CD14-positive monocyte (primary cell): ENCODE data around the gene DRAM2. TPM values are rescaled to one million over a fixed set of nuclear protein-coding genes. Genes with fewer than 3 reads are reported as not detected.

Experiments
- DNase-seq, 3 donors: peaks; one replicate each; pipeline ENCODE4 v3.0.0-alpha.2; 2011 to 2022
- H2AFZ ChIP-seq: 2 replicates; pipeline ENCODE4 v1.6.0; 2012; ENCODE audit warnings: mild to moderate bottlenecking, low read depth, low read length, inconsistent platforms; ENCODE audit not compliant: insufficient read depth, poor library complexity, severe bottlenecking
- H3K27ac ChIP-seq, 2 donors: 1 replicate in 1 of 2; 2 replicates in 1 of 2; pipeline ENCODE4 v1.5.1; 2012 to 2013; ENCODE audit warnings: low read length in 2 of 2, control low read depth in 1 of 2, inconsistent platforms in 1 of 2, low read depth in 1 of 2, mild to moderate bottlenecking in 1 of 2
- H3K27me3 ChIP-seq, 2 donors: one replicate each; pipeline versions ENCODE4 v1.6.0 to v1.6.1; 2011 to 2013; ENCODE audit warnings: low read length in 2 of 2; ENCODE audit not compliant: control insufficient read depth in 2 of 2, insufficient read depth in 2 of 2
- H3K36me3 ChIP-seq, 2 donors: replicated peaks in 1 of 2; 1 replicate in 1 of 2; 2 replicates in 1 of 2; pipeline versions ENCODE4 v1.5.1 to v1.6.1; 2012 to 2013; ENCODE audit warnings: low read length in 2 of 2, control low read depth in 1 of 2, inconsistent platforms in 1 of 2, mild to moderate bottlenecking in 1 of 2; ENCODE audit not compliant: insufficient read depth in 2 of 2, control insufficient read depth in 1 of 2
- H3K4me1 ChIP-seq, 2 donors: 1 replicate in 1 of 2; 2 replicates in 1 of 2; pipeline versions ENCODE4 v1.5.1 to v1.6.1; 2012 to 2013; ENCODE audit warnings: low read length in 2 of 2, control low read depth in 1 of 2, inconsistent platforms in 1 of 2, mild to moderate bottlenecking in 1 of 2, moderate library complexity in 1 of 2; ENCODE audit not compliant: insufficient read depth in 2 of 2, control insufficient read depth in 1 of 2
- H3K4me2 ChIP-seq: replicated peaks from 2 replicates; pipeline ENCODE3; 2012; ENCODE audit warnings: low read length, moderate library complexity, mild to moderate bottlenecking; ENCODE audit not compliant: poor library complexity, severe bottlenecking; ENCODE audit errors: extremely low read depth
- H3K4me3 ChIP-seq, 3 experiments: fragments of 200-600 bp in 1 of 3; sonication (generic) in 1 of 3; replicated peaks in 1 of 3; 1 replicate in 2 of 3; 2 replicates in 1 of 3; pipeline ENCODE4 v1.5.1; 2011 to 2013; ENCODE audit warnings: low read length in 3 of 3, mild to moderate bottlenecking in 3 of 3, control low read depth in 2 of 3, low read depth in 2 of 3, inconsistent platforms in 1 of 3, moderate library complexity in 1 of 3
- H3K79me2 ChIP-seq: 2 replicates; pipeline ENCODE4 v1.6.0; 2012; ENCODE audit warnings: mild to moderate bottlenecking, control low read depth, inconsistent platforms, low read length, moderate library complexity; ENCODE audit not compliant: insufficient read depth
- H3K9ac ChIP-seq: 2 replicates; pipeline ENCODE4 v1.6.0; 2017; ENCODE audit warnings: low read length, mild to moderate bottlenecking; ENCODE audit not compliant: insufficient read depth, poor library complexity, severe bottlenecking
- H3K9me3 ChIP-seq, 2 donors: replicated peaks in 1 of 2; 1 replicate in 1 of 2; 2 replicates in 1 of 2; pipeline versions ENCODE4 v1.5.1 to v1.6.1; 2012 to 2013; ENCODE audit warnings: low read length in 2 of 2, control low read depth in 1 of 2; ENCODE audit not compliant: control insufficient read depth in 1 of 2, insufficient read depth in 1 of 2
- H4K20me1 ChIP-seq: 2 replicates; pipeline ENCODE4 v1.6.0; 2012; ENCODE audit warnings: mild to moderate bottlenecking, low read length, control low read depth, moderate library complexity; ENCODE audit not compliant: insufficient read depth
- H3K27ac Mint-ChIP-seq, 7 donors: one replicate each; pipeline ENCODE4 v1.8.0; 2020; ENCODE audit warnings: mild to moderate bottlenecking in 7 of 7, mixed read lengths in 7 of 7, moderate library complexity in 6 of 7, inconsistent platforms in 2 of 7
- H3K27me3 Mint-ChIP-seq, 3 donors: one replicate each; pipeline ENCODE4 v1.8.0; 2021 to 2022; ENCODE audit warnings: low read depth in 3 of 3, mild to moderate bottlenecking in 3 of 3, mixed read lengths in 3 of 3, moderate library complexity in 3 of 3, inconsistent platforms in 1 of 3
- H3K36me3 Mint-ChIP-seq, 2 donors: one replicate each; pipeline ENCODE4 v1.8.0; 2020; ENCODE audit warnings: mixed read lengths in 2 of 2, inconsistent platforms in 1 of 2, mild to moderate bottlenecking in 1 of 2
- H3K4me1 Mint-ChIP-seq: one replicate; pipeline ENCODE4 v1.8.0; 2020; ENCODE audit warnings: mild to moderate bottlenecking, mixed read lengths
- H3K4me3 Mint-ChIP-seq, 2 donors: one replicate each; pipeline ENCODE4 v1.8.0; 2020; ENCODE audit warnings: mild to moderate bottlenecking in 2 of 2, mixed read lengths in 2 of 2, moderate library complexity in 1 of 2
- H3K9me3 Mint-ChIP-seq, 7 donors: one replicate each; pipeline ENCODE4 v1.8.0; 2020 to 2022; ENCODE audit warnings: mixed read lengths in 7 of 7, mild to moderate bottlenecking in 6 of 7, moderate library complexity in 6 of 7, inconsistent platforms in 2 of 7
- WGBS: methylation state at CpG from one replicate; pipeline ENCODE4 v1.1.5; 2013; ENCODE audit warnings: missing lambda C conversion rate; ENCODE audit not compliant: insufficient coverage; 5-methylcytosine and 5-hydroxymethylcytosine counted together
- intact Hi-C, 2 donors: fragments of 100-400 bp; cut with micrococcal nuclease; formaldehyde crosslinking; loops; one replicate each; pipeline versions ENCODE4 v1.15.0 to v1.15.1; 2023
- polyA plus RNA-seq, 3 donors: library from polyadenylated mRNA; depleted of rRNA in 1 of 3; unstranded in 2 of 3; stranded (reverse) in 1 of 3; fragments of 300-500 nt in 2 of 3; fragments of >200 nt in 1 of 3; fragmentation: Illumina TruSeq in 2 of 3; gene quantifications; 1 replicate in 2 of 3; 2 replicates in 1 of 3; pipeline ENCODE4 v1.2.3, GENCODE V29; 2012 to 2021
- TF ChIP-seq, protein P1 (sequence below): fragments of 200-600 bp; IDR thresholded peaks from one replicate; pipeline ENCODE4 v1.8.0; 2022; ENCODE audit warnings: antibody characterized with exemption, mild to moderate bottlenecking

The DRAM2 gene
- polyA plus RNA-seq, 3 donors, result 85.9 to 204 (median 190) TPM

DNA sequence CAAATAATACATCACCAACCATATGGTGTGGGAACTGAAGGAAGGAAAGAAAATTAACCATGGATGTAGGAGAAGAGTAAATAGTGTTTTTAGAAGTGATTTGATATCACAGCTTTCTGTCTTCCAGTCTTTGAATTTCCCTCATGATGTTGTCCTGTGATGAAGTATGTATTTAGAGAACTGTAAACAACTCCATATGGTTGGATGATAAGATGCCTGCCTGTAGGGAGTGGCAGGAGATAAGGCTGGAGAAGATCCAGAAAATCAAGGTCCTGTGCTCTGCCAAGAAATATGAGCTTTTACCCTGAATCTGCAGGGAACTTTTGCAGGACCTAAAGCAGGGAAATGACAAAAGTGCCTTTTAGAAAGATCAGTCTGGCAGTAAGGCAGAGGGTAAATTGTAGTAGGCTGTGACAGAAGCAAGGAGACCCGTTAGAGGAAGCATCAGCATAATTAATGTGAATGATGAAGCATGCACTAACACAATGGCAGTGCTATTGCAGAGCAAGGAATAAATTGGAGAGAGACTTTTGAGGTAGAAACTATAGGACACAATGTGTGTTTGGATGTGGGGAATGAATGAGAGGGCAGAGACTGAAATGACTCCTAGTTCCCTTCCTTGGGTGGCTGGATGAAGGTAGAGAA, 22.1 kb upstream of the DRAM2 start:
- Histone ChIP-seq H3K36me3 (peaks cover 78 to 87% of the 10 kb centered on the region in 2 donors), H3K27ac (peak overlapping the region in 1 of 2 donors; percentile 4), H4K20me1 (peaks cover 88% of the 10 kb centered on the region), H3K27me3 (no peaks in the 10 kb centered on the region), H3K9me3 (no peaks in the 10 kb centered on the region), H2AFZ (no peak overlapping the region), H3K4me1 (no peaks in the 10 kb centered on the region), H3K4me3 (no peak overlapping the region), H3K9ac (no peak overlapping the region), H3K79me2 (peaks cover 45% of the 10 kb centered on the region), H3K4me2 (no peak overlapping the region)
- TF ChIP-seq, protein P1, sequence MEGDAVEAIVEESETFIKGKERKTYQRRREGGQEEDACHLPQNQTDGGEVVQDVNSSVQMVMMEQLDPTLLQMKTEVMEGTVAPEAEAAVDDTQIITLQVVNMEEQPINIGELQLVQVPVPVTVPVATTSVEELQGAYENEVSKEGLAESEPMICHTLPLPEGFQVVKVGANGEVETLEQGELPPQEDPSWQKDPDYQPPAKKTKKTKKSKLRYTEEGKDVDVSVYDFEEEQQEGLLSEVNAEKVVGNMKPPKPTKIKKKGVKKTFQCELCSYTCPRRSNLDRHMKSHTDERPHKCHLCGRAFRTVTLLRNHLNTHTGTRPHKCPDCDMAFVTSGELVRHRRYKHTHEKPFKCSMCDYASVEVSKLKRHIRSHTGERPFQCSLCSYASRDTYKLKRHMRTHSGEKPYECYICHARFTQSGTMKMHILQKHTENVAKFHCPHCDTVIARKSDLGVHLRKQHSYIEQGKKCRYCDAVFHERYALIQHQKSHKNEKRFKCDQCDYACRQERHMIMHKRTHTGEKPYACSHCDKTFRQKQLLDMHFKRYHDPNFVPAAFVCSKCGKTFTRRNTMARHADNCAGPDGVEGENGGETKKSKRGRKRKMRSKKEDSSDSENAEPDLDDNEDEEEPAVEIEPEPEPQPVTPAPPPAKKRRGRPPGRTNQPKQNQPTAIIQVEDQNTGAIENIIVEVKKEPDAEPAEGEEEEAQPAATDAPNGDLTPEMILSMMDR, result no peak
- WGBS, result 75% methylated on average over 1 of the region's 1 CpG
- DNase-seq, result no peak
- intact Hi-C loops, result no loop called here
- Mint-ChIP-seq H3K27ac (peak overlapping the region in 3 of 7 donors; percentile 13 to 59 (median 31)), H3K27me3 (no peaks in the 10 kb centered on the region), H3K9me3 (no peaks in the 10 kb centered on the region), H3K36me3 (peaks cover 58 to 68% of the 10 kb centered on the region in 2 donors), H3K4me3 (no peak overlapping the region), H3K4me1 (no peaks in the 10 kb centered on the region)

- Histone ChIP-seq H3K36me3 (peaks cover 78 to 86% of the 10 kb centered on the region in 2 donors), H3K4me3 (no peak overlapping the region), H3K9me3 (no peaks in the 10 kb centered on the region), H3K4me2 (no peak overlapping the region), H3K79me2 (peaks cover 81% of the 10 kb centered on the region), H3K27me3 (no peaks in the 10 kb centered on the region), H3K27ac (no peak overlapping the region), H2AFZ (no peak overlapping the region), H3K4me1 (no peaks in the 10 kb centered on the region), H3K9ac (no peak overlapping the region), H4K20me1 (peaks cover 97% of the 10 kb centered on the region)
- intact Hi-C loops, result no loop called here
- Mint-ChIP-seq H3K4me3 (no peak overlapping the region), H3K36me3 (peaks cover 75 to 79% of the 10 kb centered on the region in 2 donors), H3K27ac (no peak overlapping the region), H3K4me1 (peaks cover 18% of the 10 kb centered on the region), H3K27me3 (no peaks in the 10 kb centered on the region), H3K9me3 (no peaks in the 10 kb centered on the region)
- TF ChIP-seq, protein P1, result no peak
- DNase-seq, result no peak
- WGBS, result no CpG with 5 or more reads among the region's 2 CpGs
Observed at GRCh38 chr1:111157431-111157830, 17.5 kb upstream of the DRAM2 start.
